Ascending aorta (tissue), 2 donors: ENCODE results near the gene TSHZ3. TPM values are rescaled to one million over a fixed set of nuclear protein-coding genes. Genes with fewer than 3 reads are reported as not detected.
A peak's percentile ranks its signal among the peaks of the same experiment; 100 is the strongest.

ENCODE experiments used
- DNase-seq, 2 donors: peaks; one replicate each; pipeline ENCODE4 v3.0.0-alpha.2; 2019; ENCODE audit warnings: low spot score in 2 of 2
- H3K27ac ChIP-seq, 2 donors: fragments of 200-600 bp; sonication (generic); one replicate each; pipeline ENCODE4 v1.5.1; 2016 to 2017; ENCODE audit warnings: mild to moderate bottlenecking in 1 of 2
- H3K27me3 ChIP-seq: fragments of 200-600 bp; sonication (generic); one replicate; pipeline ENCODE4 v1.5.1; 2017
- H3K36me3 ChIP-seq, 2 donors: fragments of 200-600 bp; sonication (generic); one replicate each; pipeline ENCODE4 v1.5.1; 2016
- H3K4me1 ChIP-seq, 2 donors: fragments of 200-600 bp; sonication (generic); one replicate each; pipeline ENCODE4 v1.5.1; 2016 to 2017; ENCODE audit warnings: mild to moderate bottlenecking in 1 of 2
- H3K4me3 ChIP-seq, 2 donors: fragments of 200-600 bp; sonication (generic); one replicate each; pipeline ENCODE4 v1.5.1; 2016 to 2017; ENCODE audit warnings: mild to moderate bottlenecking in 1 of 2
- H3K9me3 ChIP-seq, 2 donors: fragments of 200-600 bp; sonication (generic); one replicate each; pipeline ENCODE4 v1.5.1; 2016
- CTCF ChIP-seq, 3 experiments: fragments of 200-600 bp in 2 of 3; fragments of 450-650 bp in 1 of 3; sonication (generic) in 2 of 3; IDR thresholded peaks; one replicate each; pipeline ENCODE4 v1.5.1; 2016 to 2019; ENCODE audit warnings: antibody characterized with exemption in 3 of 3, mild to moderate bottlenecking in 1 of 3, moderate library complexity in 1 of 3
- intact Hi-C: fragments of 100-400 bp; cut with DNase I; formaldehyde crosslinking; loops from one replicate; pipeline ENCODE4 v1.15.1; 2023
- total RNA-seq: library from RNA; depleted of rRNA; stranded (reverse); fragments of >200 nt; gene quantifications from one replicate; pipeline ENCODE4 v1.1.0, GENCODE V29; 2016

The TSHZ3 gene
- total RNA-seq, 1 donor from 2014 or later = 9.9 TPM

- no peaks in the 10 kb centered on the region for H3K27me3 ChIP-seq
- no peak overlapping the region for H3K27ac ChIP-seq
- intact Hi-C loops = no loop called here
- no peaks in the 10 kb centered on the region for H3K9me3 ChIP-seq
- no peak overlapping the region for H3K4me3 ChIP-seq
- no peak for TF ChIP-seq CTCF (IDR thresholded peaks at IDR 0.05)
- H3K4me1 ChIP-seq = no peaks in the 10 kb centered on the region
- peak in 1 of 2 donors; percentile 42 for DNase-seq
- H3K36me3 ChIP-seq = no peaks in the 10 kb centered on the region
Measured at GRCh38 chr19:31268751-31269383, 80.4 kb downstream of the TSHZ3 start.

GRCh38 chr19:31266731-31267130 lies 82.5 kb downstream of the TSHZ3 start:
- intact Hi-C loops = no loop called here
- no peak overlapping the region for H3K27ac ChIP-seq
- DNase-seq = peak in 1 of 2 donors; percentile 25
- no peak for TF ChIP-seq CTCF (IDR thresholded peaks at IDR 0.05)
- no peaks in the 10 kb centered on the region for H3K27me3 ChIP-seq
- no peaks in the 10 kb centered on the region for H3K36me3 ChIP-seq
- no peaks in the 10 kb centered on the region for H3K9me3 ChIP-seq
- H3K4me3 ChIP-seq = no peak overlapping the region
- H3K4me1 ChIP-seq = no peaks in the 10 kb centered on the region

- no peak for DNase-seq
- H3K9me3 ChIP-seq = no peaks in the 10 kb centered on the region
- no peak overlapping the region for H3K27ac ChIP-seq
- H3K27me3 ChIP-seq = no peaks in the 10 kb centered on the region
- no peak for TF ChIP-seq CTCF (IDR thresholded peaks at IDR 0.05)
- intact Hi-C loops = no loop called here
- H3K4me1 ChIP-seq = no peaks in the 10 kb centered on the region
- H3K4me3 ChIP-seq = no peak overlapping the region
- no peaks in the 10 kb centered on the region for H3K36me3 ChIP-seq
Measured at GRCh38 chr19:31266196-31266595, 83.0 kb downstream of the TSHZ3 start.

- H3K4me1 ChIP-seq = no peaks in the 10 kb centered on the region
- no peak overlapping the region for H3K4me3 ChIP-seq
- no peaks in the 10 kb centered on the region for H3K36me3 ChIP-seq
- TF ChIP-seq CTCF (IDR thresholded peaks at IDR 0.05) = no peak
- intact Hi-C loops = no loop called here
- no peak overlapping the region for H3K27ac ChIP-seq
- no peaks in the 10 kb centered on the region for H3K27me3 ChIP-seq
- peak in 1 of 2 donors; percentile 37 for DNase-seq
- no peaks in the 10 kb centered on the region for H3K9me3 ChIP-seq
Measured at GRCh38 chr19:31264041-31264778, 85.0 kb downstream of the TSHZ3 start.

- H3K27ac ChIP-seq = no peak overlapping the region
- no peak for DNase-seq
- H3K4me1 ChIP-seq = no peaks in the 10 kb centered on the region
- no peak overlapping the region for H3K4me3 ChIP-seq
- H3K9me3 ChIP-seq = no peaks in the 10 kb centered on the region
- TF ChIP-seq CTCF (IDR thresholded peaks at IDR 0.05) = no peak
- intact Hi-C loops = no loop called here
- H3K36me3 ChIP-seq = no peaks in the 10 kb centered on the region
- H3K27me3 ChIP-seq = no peaks in the 10 kb centered on the region
Measured at GRCh38 chr19:31263328-31263727, 85.9 kb downstream of the TSHZ3 start.
